ENCODE data around the gene STUM.
"Not testable (repeated sequence)": the region's sequence is repeated elsewhere in the genome, so short reads cannot be mapped to it uniquely, and the experiment has no call there.

STUM gene

GRCh38 chr1:226596531-226597165, 48.1 kb downstream of the STUM start:
- DNase-seq (ENCODE audit: low read depth, low spot score) = no peak
- Histone ChIP-seq H3K36me3 (ENCODE audit: control insufficient read depth, insufficient read depth, low read length) (no peaks in the 10 kb centered on the region), H3K9me3 (ENCODE audit: control insufficient read depth, insufficient read depth, low read length) (no peaks in the 10 kb centered on the region), H3K27ac (ENCODE audit: low read length) (no peak overlapping the region), H3K4me1 (ENCODE audit: control insufficient read depth, insufficient read depth, low read length) (no peaks in the 10 kb centered on the region), H3K27me3 (ENCODE audit: control insufficient read depth, insufficient read depth, low read length) (no peaks in the 10 kb centered on the region), H3K4me3 (ENCODE audit: low read length) (no peak overlapping the region)
- no CpG with 5 or more reads among the region's 16 CpGs for WGBS (ENCODE audit: insufficient coverage, insufficient read length)

GRCh38 chr1:226597616-226598454, 49.3 kb downstream of the STUM start:
- no CpG with 5 or more reads among the region's 5 CpGs for WGBS (ENCODE audit: insufficient coverage, insufficient read length)
- H3K27me3 ChIP-seq (ENCODE audit: control insufficient read depth, insufficient read depth, low read length) = no peaks in the 10 kb centered on the region
- H3K9me3 ChIP-seq (ENCODE audit: control insufficient read depth, insufficient read depth, low read length) = no peaks in the 10 kb centered on the region
- H3K36me3 ChIP-seq (ENCODE audit: control insufficient read depth, insufficient read depth, low read length) = no peaks in the 10 kb centered on the region
- no peak overlapping the region for H3K27ac ChIP-seq (ENCODE audit: low read length)
- no peaks in the 10 kb centered on the region for H3K4me1 ChIP-seq (ENCODE audit: control insufficient read depth, insufficient read depth, low read length)
- no peak overlapping the region for H3K4me3 ChIP-seq (ENCODE audit: low read length)
- DNase-seq (ENCODE audit: low read depth, low spot score) = no peak

GRCh38 chr1:226598455-226598849, 49.9 kb downstream of the STUM start:
- Histone ChIP-seq H3K36me3 (ENCODE audit: control insufficient read depth, insufficient read depth, low read length) (no peaks in the 10 kb centered on the region), H3K27me3 (ENCODE audit: control insufficient read depth, insufficient read depth, low read length) (no peaks in the 10 kb centered on the region), H3K4me3 (ENCODE audit: low read length) (no peak overlapping the region), H3K4me1 (ENCODE audit: control insufficient read depth, insufficient read depth, low read length) (no peaks in the 10 kb centered on the region), H3K9me3 (ENCODE audit: control insufficient read depth, insufficient read depth, low read length) (no peaks in the 10 kb centered on the region), H3K27ac (ENCODE audit: low read length) (no peak overlapping the region)
- no peak for DNase-seq (ENCODE audit: low read depth, low spot score)
- WGBS (ENCODE audit: insufficient coverage, insufficient read length) = no CpG with 5 or more reads among the region's 2 CpGs

GRCh38 chr1:226598955-226599354, 50.4 kb downstream of the STUM start:
- no CpG with 5 or more reads among the region's 3 CpGs for WGBS (ENCODE audit: insufficient coverage, insufficient read length)
- H3K27me3 ChIP-seq (ENCODE audit: control insufficient read depth, insufficient read depth, low read length); H3K9me3 ChIP-seq (ENCODE audit: control insufficient read depth, insufficient read depth, low read length); H3K4me3 ChIP-seq (ENCODE audit: low read length); H3K36me3 ChIP-seq (ENCODE audit: control insufficient read depth, insufficient read depth, low read length); H3K4me1 ChIP-seq (ENCODE audit: control insufficient read depth, insufficient read depth, low read length); DNase-seq (ENCODE audit: low read depth, low spot score); H3K27ac ChIP-seq (ENCODE audit: low read length): not testable (repeated sequence)

GRCh38 chr1:226599636-226600238, 51.2 kb downstream of the STUM start:
- peaks cover under 1% of the 10 kb centered on the region; the same call in 1 of the 2 replicates for H3K4me1 ChIP-seq (ENCODE audit: control insufficient read depth, insufficient read depth, low read length)
- no peak for DNase-seq (ENCODE audit: low read depth, low spot score)
- H3K9me3 ChIP-seq (ENCODE audit: control insufficient read depth, insufficient read depth, low read length) = no peaks in the 10 kb centered on the region
- H3K27ac ChIP-seq (ENCODE audit: low read length) = no peak overlapping the region
- no peaks in the 10 kb centered on the region for H3K27me3 ChIP-seq (ENCODE audit: control insufficient read depth, insufficient read depth, low read length)
- no peak overlapping the region for H3K4me3 ChIP-seq (ENCODE audit: low read length)
- no peaks in the 10 kb centered on the region for H3K36me3 ChIP-seq (ENCODE audit: control insufficient read depth, insufficient read depth, low read length)

- no CpG with 5 or more reads among the region's 4 CpGs for WGBS (ENCODE audit: insufficient coverage, insufficient read length)
- no peaks in the 10 kb centered on the region for H3K9me3 ChIP-seq (ENCODE audit: control insufficient read depth, insufficient read depth, low read length)
Measured at GRCh38 chr1:226600254-226600653, 51.7 kb downstream of the STUM start.

GRCh38 chr1:226601456-226601855, 52.9 kb downstream of the STUM start:
- H3K27ac ChIP-seq (ENCODE audit: low read length) = no peak overlapping the region
- no peaks in the 10 kb centered on the region for H3K36me3 ChIP-seq (ENCODE audit: control insufficient read depth, insufficient read depth, low read length)
- H3K4me1 ChIP-seq (ENCODE audit: control insufficient read depth, insufficient read depth, low read length) = peaks cover 4% of the 10 kb centered on the region
- no CpG with 5 or more reads among the region's 9 CpGs for WGBS (ENCODE audit: insufficient coverage, insufficient read length)
- no peaks in the 10 kb centered on the region for H3K27me3 ChIP-seq (ENCODE audit: control insufficient read depth, insufficient read depth, low read length)
- no peaks in the 10 kb centered on the region for H3K9me3 ChIP-seq (ENCODE audit: control insufficient read depth, insufficient read depth, low read length)
- no peak for DNase-seq (ENCODE audit: low read depth, low spot score)
- H3K4me3 ChIP-seq (ENCODE audit: low read length) = no peak overlapping the region

More at GRCh38 chr1:226600254-226600653, 51.7 kb downstream of the STUM start:
- no peak overlapping the region for H3K4me3 ChIP-seq (ENCODE audit: low read length)
- DNase-seq (ENCODE audit: low read depth, low spot score) = no peak
- H3K36me3 ChIP-seq (ENCODE audit: control insufficient read depth, insufficient read depth, low read length) = no peaks in the 10 kb centered on the region
- H3K4me1 ChIP-seq (ENCODE audit: control insufficient read depth, insufficient read depth, low read length) = peaks cover 4% of the 10 kb centered on the region
- H3K27me3 ChIP-seq (ENCODE audit: control insufficient read depth, insufficient read depth, low read length) = no peaks in the 10 kb centered on the region
- H3K27ac ChIP-seq (ENCODE audit: low read length) = no peak overlapping the region

GRCh38 chr1:226602186-226603021, 53.8 kb downstream of the STUM start:
- Histone ChIP-seq H3K9me3 (ENCODE audit: control insufficient read depth, insufficient read depth, low read length) (no peaks in the 10 kb centered on the region), H3K4me1 (ENCODE audit: control insufficient read depth, insufficient read depth, low read length) (peaks cover 4% of the 10 kb centered on the region), H3K27me3 (ENCODE audit: control insufficient read depth, insufficient read depth, low read length) (no peaks in the 10 kb centered on the region), H3K4me3 (ENCODE audit: low read length) (no peak overlapping the region), H3K27ac (ENCODE audit: low read length) (no peak overlapping the region), H3K36me3 (ENCODE audit: control insufficient read depth, insufficient read depth, low read length) (no peaks in the 10 kb centered on the region)
- WGBS (ENCODE audit: insufficient coverage, insufficient read length) = no CpG with 5 or more reads among the region's 24 CpGs
- no peak for DNase-seq (ENCODE audit: low read depth, low spot score)

- WGBS (ENCODE audit: insufficient coverage, insufficient read length) = no CpG with 5 or more reads among the region's 8 CpGs
- no peaks in the 10 kb centered on the region for H3K9me3 ChIP-seq (ENCODE audit: control insufficient read depth, insufficient read depth, low read length)
- no peaks in the 10 kb centered on the region for H3K36me3 ChIP-seq (ENCODE audit: control insufficient read depth, insufficient read depth, low read length)
- no peak overlapping the region for H3K27ac ChIP-seq (ENCODE audit: low read length)
- H3K27me3 ChIP-seq (ENCODE audit: control insufficient read depth, insufficient read depth, low read length) = no peaks in the 10 kb centered on the region
- H3K4me3 ChIP-seq (ENCODE audit: low read length) = no peak overlapping the region
- H3K4me1 ChIP-seq (ENCODE audit: control insufficient read depth, insufficient read depth, low read length) = peaks cover 4% of the 10 kb centered on the region
- no peak for DNase-seq (ENCODE audit: low read depth, low spot score)
Measured at GRCh38 chr1:226603022-226603857, 54.7 kb downstream of the STUM start.

Data from iPS DF 6.9 (cell line).